NCI-H1092 treated with DMSO at 0.1 percent for 48 hours (cell line): ENCODE measurements around the gene RHBDD3.

Experiments used
- DNase-seq: peaks from one replicate; lab custom pipeline; 2025; lab: John Stamatoyannopoulos, UW

Gene RHBDD3

DNA sequence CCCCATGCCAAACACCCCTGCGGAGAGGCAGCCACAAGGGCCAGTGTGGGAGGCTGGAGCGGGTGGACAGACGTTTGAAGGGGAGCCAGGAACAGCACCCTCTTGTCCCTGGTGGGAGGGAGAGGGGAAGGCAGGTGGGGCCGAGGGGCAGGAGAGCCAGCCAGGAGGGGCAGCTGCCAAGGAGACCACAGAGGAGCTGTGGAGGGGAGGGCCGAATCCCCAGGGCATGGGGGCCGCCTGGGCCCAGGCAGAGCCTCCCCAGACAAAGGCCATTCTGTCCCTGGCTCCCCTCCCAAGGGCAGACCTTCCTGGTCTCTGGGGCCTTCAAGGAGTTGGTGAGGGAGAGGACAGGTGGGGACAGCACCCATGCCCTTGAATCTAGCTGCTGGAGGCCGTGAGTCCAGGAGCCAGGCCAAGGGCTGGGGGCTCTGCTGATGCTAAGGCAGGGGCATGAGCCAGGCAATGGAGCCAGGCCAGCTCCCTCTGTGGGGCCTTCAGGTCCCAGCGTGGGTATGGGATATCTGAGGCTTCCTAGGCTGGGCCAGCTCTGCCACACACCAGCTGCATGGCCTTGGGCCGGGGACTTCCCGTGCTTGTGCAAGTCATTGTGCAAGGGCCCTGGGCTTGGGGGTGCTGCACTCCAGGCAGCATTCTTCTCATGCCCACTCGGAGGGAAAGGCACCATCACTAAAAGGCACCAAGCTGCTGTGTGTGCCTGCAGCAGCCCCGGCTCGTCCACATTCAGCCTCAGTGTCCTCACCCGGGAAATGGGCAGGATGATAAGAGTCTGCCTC, 50.7 kb downstream of the RHBDD3 start:
- DNase-seq: no peak

DNA sequence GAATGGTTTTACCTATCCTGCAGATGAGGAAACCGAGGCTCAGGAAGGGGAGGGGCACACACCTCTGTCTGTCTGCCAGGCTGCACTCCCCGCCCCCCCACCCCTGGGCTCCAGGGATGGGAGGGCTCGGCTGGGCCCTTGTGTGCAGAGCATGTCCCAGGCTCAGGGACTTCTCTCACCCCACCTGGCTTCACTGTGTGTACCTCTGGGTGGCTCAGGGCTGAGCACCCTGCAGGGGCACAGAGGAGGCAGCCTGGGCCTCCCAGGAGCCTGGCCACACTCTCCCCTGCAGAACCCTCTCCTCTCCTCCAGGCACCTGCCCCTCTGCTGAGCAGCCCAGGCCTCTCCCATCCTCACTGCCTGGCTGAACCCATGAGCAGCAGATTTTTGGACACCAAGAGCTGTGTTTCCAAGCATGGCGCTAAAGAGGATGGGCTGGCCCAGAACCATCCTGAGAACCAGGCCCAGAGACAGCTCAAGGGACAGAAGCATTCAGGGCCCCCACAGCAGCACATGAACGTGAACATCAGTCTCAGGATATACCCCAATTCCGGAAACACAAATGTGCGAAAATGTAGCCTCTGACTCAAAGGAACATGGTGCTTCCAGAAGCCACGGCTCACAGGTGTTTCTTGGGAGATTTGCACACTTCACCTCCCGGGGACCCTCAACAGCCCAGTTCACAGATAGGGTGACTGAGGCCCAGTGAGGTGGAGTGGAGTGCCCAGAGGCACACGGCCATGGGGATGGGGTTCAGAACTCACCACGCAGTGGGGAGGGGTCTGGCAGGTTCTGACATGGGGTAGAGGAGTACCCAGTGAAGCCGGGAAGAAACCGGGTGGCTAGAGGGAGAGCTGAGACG, 51.5 kb downstream of the RHBDD3 start:
- no peak for DNase-seq

DNA sequence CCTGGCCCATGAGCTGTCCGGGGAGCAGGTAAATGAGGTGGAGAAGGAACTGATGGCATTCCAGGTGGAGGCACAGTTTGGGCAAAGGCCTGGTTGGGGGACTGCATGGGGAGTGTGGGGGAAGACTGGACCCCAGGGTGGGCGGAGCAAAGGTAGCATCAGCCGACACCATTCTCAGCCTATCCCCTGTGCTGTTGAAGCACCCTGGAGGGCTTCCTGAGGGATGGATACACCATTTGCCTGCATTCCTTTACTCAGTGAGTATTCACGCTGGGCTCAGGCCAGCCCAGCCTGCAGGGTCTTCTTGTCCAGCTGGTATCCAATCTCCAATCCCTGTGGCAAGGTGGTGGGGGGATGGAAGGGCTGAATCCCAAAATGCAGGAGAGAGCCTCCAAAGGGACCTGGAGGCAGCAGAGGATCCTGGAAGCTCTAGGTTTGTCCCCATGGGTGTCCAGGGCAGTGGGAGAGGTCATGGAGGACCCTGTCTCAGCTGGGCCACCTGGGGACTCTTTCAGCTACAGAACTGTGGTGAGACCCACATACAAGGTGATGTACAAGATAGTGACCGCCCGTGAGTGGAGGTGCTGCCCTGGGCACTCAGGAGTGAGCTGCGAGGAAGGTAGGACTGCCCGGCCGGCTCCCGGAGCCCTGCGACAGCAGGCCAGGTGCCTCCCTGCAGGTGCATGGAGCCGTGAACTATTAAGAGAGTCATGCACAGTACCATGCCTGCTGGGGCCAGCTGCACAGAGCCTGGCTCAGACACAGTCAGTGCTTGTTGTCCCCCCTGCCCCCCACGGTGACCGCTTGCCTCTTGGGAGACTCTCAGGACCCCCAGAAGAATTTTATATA, 52.5 kb downstream of the RHBDD3 start:
- DNase-seq: no peak

DNA sequence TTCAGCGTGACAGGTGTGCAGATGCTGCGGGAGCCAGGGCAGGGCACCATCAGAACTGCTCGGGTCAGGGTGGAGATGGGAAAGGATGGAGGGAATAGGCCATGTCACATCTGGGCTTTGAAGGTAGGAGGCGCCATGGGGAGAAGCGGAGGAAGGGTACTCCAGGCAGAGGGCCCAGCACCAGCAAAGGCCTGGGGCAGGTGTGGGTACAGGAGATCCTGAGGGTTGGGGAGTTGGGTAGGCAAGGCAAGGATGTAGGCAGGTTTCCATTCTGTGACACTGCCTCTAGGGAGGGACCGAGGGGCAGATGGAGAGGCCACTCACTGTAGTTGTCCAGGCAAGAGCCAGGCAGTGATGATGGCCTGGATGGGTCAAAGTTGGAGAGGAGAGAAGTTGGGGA, 53.5 kb downstream of the RHBDD3 start:
- DNase-seq: no peak

DNA sequence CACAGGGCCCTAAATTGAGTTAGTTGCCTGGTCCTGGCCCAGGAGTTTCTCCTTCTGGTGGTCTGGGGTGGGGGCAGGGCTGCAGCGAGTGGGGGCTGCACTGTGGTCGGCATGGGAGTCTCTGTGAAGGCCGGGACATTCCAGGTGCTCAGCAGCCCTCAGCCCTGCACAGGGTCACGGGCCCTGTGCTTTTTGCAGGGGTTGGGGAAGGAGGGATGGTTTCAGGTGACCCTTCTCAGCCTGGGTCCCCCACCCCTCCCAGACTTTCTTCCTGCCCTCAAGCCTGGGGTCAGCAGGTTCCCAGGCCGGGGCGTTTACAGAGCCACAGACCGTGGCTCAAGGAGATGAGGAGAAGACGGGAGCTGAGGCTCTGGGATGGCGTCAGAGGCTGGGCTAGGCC, 54.3 kb downstream of the RHBDD3 start:
- no peak for DNase-seq

DNA sequence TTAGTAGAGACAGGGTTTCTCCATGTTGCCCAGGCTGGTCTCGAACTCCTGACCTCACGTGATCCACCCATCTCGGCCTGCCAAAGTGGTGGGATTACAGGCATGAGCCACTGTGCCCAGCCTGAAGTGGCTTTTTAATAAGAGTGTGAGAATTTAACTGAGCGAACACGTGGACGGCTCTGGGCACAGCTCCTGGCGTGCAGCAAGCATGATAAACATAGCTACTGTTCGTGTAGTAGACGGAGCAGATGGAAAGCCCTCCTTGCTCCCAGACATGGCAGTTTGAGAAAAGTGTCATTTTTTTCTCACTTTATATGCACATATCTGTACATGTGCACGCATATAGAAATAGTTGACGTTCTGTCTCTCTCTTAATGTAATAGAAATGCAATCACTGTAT, 55.0 kb downstream of the RHBDD3 start:
- DNase-seq: no peak

DNA sequence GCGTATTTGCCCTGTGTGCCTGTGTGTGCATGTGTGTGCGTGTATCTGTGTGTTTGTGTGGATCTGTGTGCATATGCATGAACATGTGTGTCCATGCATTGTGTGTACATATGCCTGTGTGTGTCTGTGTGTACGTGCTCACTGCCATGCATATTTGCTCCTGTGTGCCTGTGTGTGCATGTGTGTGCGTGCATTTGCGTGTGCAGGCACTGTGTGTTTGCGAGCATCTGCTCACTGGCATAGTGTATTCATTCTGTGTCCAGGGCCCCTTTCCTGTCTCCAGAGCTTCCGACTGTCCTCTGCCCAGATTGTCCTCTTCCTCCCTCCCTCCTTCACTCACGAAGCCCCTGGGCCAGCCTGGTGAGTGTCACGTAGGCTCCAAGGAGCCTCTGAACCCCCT, 56.3 kb downstream of the RHBDD3 start:
- DNase-seq: no peak

DNA sequence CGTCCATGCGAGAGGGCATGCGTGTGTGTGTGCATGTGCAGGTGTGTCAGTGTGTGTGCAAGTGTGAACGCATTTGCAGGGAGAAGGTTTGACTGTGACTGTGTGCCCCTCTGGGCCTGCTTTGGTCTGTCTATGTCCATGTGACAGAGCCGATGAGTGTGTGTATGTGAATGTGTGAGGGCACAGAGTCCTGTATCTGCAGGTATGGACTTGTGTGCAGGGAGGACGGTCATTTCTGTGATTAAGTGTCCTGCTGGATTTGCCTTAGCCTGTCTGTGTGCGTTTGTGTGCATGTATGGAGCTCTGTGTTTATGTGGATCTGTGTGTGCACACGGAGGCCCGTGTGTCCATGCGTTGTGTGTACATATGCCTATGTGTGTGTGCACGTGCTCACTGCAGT, 56.7 kb downstream of the RHBDD3 start:
- DNase-seq: no peak
